GM18858 (cell line): ENCODE data around the gene POR.

Experiments
- ATAC-seq: cut with Tn5 transposase; IDR thresholded peaks from one replicate; pipeline ENCODE4 v1.9.1; 2021; ENCODE audit not compliant: unreplicated experiment

POR gene

GRCh38 chr7:75950111-75950681 is 35.2 kb downstream of the POR start:
- ATAC-seq, result no peak

GRCh38 chr7:75951506-75951905 is 36.6 kb downstream of the POR start:
- ATAC-seq, result no peak

- no peak for ATAC-seq
These were observed 38.5 kb downstream of the POR start for GRCh38 chr7:75953431-75953830.

- ATAC-seq, result no peak
These were observed 39.0 kb downstream of the POR start for GRCh38 chr7:75953931-75954330.

- no peak for ATAC-seq
These were observed 40.5 kb downstream of the POR start for GRCh38 chr7:75955331-75955955.

- ATAC-seq, result no peak
These were observed 42.2 kb downstream of the POR start for GRCh38 chr7:75957021-75957736.

- ATAC-seq, result no peak
These were observed 44.0 kb downstream of the POR start for GRCh38 chr7:75958802-75959543.

- ATAC-seq, result no peak
These were observed 45.4 kb downstream of the POR start for GRCh38 chr7:75960372-75960771.

- no peak for ATAC-seq
These were observed 46.3 kb downstream of the POR start for GRCh38 chr7:75961218-75961617.

GRCh38 chr7:75962607-75963380 is 47.8 kb downstream of the POR start:
- no peak for ATAC-seq

- ATAC-seq, result no peak
These were observed 48.5 kb downstream of the POR start for GRCh38 chr7:75963381-75963995.

- no peak for ATAC-seq
These were observed 50.7 kb downstream of the POR start for GRCh38 chr7:75965617-75966016.

GRCh38 chr7:75966190-75966961 is 51.4 kb downstream of the POR start:
- ATAC-seq, result no peak

- no peak for ATAC-seq
These were observed 52.1 kb downstream of the POR start for GRCh38 chr7:75967055-75967454.

GRCh38 chr7:75967487-75967997 is 52.6 kb downstream of the POR start:
- no peak for ATAC-seq

GRCh38 chr7:75968012-75968411 is 53.1 kb downstream of the POR start:
- no peak for ATAC-seq

GRCh38 chr7:75968561-75969001 is 53.6 kb downstream of the POR start:
- no peak for ATAC-seq

GRCh38 chr7:75969182-75969581 is 54.2 kb downstream of the POR start:
- no peak for ATAC-seq

GRCh38 chr7:75969704-75970498 is 54.9 kb downstream of the POR start:
- no peak for ATAC-seq
